D721Med (cell line): ENCODE data around the gene ABCA1.
"Not testable (repeated sequence)": the region's sequence is repeated elsewhere in the genome, so short reads cannot be mapped to it uniquely, and the experiment has no call there.

ENCODE experiments used
- DNase-seq: peaks from one replicate; pipeline ENCODE4 v3.0.0; 2011; ENCODE audit warnings: low spot score; ENCODE audit not compliant: insufficient read length
- FAIRE-seq: peaks from 2 replicates; lab custom pipeline; 2011; peaks lifted over from hg19 to GRCh38; lab: Jason Lieb, UNC
- CTCF ChIP-seq: IDR thresholded peaks from 2 replicates; pipeline ENCODE4 v1.5.1; 2012; ENCODE audit warnings: mild to moderate bottlenecking, control low read depth; ENCODE audit not compliant: insufficient read depth; ENCODE audit errors: missing control alignments

Gene ABCA1

DNA sequence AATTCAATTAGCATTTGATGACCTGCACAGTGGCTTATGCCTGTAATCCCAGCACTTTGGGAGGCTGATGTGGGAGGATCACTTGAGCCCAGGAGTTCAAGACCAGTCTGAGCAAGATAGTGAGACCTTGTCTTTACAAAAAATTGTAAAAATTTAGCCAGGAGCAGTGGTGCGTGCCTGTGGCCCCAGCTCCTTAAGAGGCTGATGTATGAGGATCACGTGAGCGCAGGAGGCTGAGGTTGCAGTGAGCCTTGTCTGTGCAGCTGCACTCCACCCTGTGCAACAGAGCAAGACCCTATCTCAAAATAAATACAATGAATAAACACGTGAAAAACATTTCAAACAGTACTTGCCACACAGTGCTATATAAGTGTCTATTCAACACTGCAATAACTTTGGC lies 4.2 kb downstream of the ABCA1 start:
- no peak for TF ChIP-seq CTCF
- no peak for DNase-seq
- no peak for FAIRE-seq

- FAIRE-seq, result no peak
- TF ChIP-seq CTCF, result no peak
- no peak for DNase-seq
Measured at GRCh38 chr9:104923289-104923688, 4.7 kb downstream of the ABCA1 start.

DNA sequence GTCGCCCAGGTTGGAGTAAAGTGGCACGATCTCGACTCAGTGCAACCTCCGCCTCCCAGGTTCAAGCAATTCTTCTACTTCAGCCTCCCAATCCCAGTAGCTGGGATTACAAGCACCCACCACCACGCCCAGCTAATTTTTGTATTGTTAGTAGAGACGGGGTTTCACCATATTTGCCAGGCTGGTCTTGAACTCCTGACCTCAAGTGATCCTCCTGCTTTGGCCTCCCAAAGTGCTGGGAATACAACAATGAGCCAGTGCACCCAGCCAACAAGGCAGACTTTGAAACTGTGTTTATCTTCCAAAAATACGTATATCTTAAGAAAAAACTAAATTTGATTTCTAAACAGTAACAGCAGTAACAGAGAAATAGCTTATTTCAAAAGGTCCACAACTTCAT lies 5.2 kb downstream of the ABCA1 start:
- not testable (repeated sequence) for FAIRE-seq, DNase-seq

GRCh38 chr9:104921067-104921741 lies 6.8 kb downstream of the ABCA1 start:
- no peak for DNase-seq
- no peak for TF ChIP-seq CTCF
- no peak for FAIRE-seq

GRCh38 chr9:104915753-104916152 lies 12.2 kb downstream of the ABCA1 start:
- no peak for FAIRE-seq
- no peak for TF ChIP-seq CTCF
- no peak for DNase-seq

DNA sequence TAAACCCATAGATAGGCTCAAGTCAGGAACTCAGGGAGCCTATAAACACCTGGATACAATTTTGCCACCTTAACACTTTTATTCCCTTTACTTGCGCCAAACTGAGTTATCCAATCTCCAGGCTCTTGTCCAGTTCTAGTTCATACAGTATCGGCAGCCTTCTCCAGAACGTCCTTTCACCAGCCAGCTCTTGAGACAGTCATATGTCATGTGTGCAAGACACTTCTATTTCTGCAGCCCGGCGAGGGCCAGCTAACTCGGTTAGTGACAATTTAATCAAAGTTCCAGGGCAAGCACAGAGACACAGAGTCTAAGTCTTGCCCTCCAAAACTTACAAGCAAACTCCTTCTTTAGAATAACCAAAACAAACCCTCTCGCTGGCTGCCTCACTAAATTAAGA lies 12.9 kb downstream of the ABCA1 start:
- FAIRE-seq, result no peak
- DNase-seq, result no peak
- TF ChIP-seq CTCF, result no peak

DNA sequence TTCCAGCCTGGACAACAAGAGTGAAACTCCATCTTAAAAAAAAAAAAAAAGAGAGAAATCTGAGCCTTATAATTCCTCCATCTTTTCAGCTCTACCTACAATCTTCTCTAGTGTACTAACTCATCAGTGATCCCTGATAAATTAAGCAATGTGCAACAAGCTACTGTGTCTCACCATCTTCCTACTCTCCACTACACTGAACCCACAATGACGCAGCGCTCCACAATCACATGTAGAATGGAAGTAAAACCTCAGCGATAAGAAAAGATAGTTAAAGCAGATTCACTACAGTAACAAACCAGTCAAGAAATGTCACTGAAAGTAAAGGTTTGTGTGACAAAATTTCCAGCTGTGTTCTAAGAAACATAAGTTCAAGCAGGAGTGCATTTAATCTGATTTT lies 13.5 kb downstream of the ABCA1 start:
- no peak for TF ChIP-seq CTCF
- DNase-seq (no peak), FAIRE-seq (no peak)
